Measurements from ENCODE around the gene COPS6.

Gene COPS6

GRCh38 chr7:100102950-100103840 lies 14.4 kb downstream of the COPS6 start:
- DNase-seq (ENCODE audit: low read depth in 2 of 2) = no peak

GRCh38 chr7:100105534-100105933 lies 16.8 kb downstream of the COPS6 start:
- no peak for DNase-seq (ENCODE audit: low read depth in 2 of 2)

- DNase-seq (ENCODE audit: low read depth in 2 of 2) = no peak
Observed at GRCh38 chr7:100106633-100107032, 17.9 kb downstream of the COPS6 start.

- DNase-seq (ENCODE audit: low read depth in 2 of 2) = no peak
Observed at GRCh38 chr7:100107125-100107737, 18.5 kb downstream of the COPS6 start.

- DNase-seq (ENCODE audit: low read depth in 2 of 2) = no peak
Observed at GRCh38 chr7:100107890-100108289, 19.1 kb downstream of the COPS6 start.

- DNase-seq (ENCODE audit: low read depth in 2 of 2) = no peak
Observed at GRCh38 chr7:100109521-100110163, 20.9 kb downstream of the COPS6 start.

GRCh38 chr7:100111156-100111555 lies 22.4 kb downstream of the COPS6 start:
- DNase-seq (ENCODE audit: low read depth in 2 of 2) = no peak

- no peak for DNase-seq (ENCODE audit: low read depth in 2 of 2)
Observed at GRCh38 chr7:100111914-100112313, 23.1 kb downstream of the COPS6 start.

- no peak for DNase-seq (ENCODE audit: low read depth in 2 of 2)
Observed at GRCh38 chr7:100115026-100115425, 26.3 kb downstream of the COPS6 start.

- DNase-seq (ENCODE audit: low read depth in 2 of 2) = no peak
Observed at GRCh38 chr7:100118388-100119071, 29.8 kb downstream of the COPS6 start.

GRCh38 chr7:100119072-100119969 lies 30.6 kb downstream of the COPS6 start, which contains the start of the genes CNPY4 and TAF6:
Gene CNPY4 (plus strand): TSS chr7:100119634. CDS start chr7:100119745, 111 bp downstream.
Gene TAF6 (minus strand): TSS chr7:100119358. CDS start chr7:100114209, 5,149 bp downstream.
- DNase-seq (ENCODE audit: low read depth in 2 of 2) = peak; percentile 88 to 92

GRCh38 chr7:100119970-100120732 lies 31.4 kb downstream of the COPS6 start:
- DNase-seq (ENCODE audit: low read depth in 2 of 2) = peak in 1 of 2 donors; percentile 34

- DNase-seq (ENCODE audit: low read depth in 2 of 2) = no peak
Observed at GRCh38 chr7:100120733-100121036, 31.9 kb downstream of the COPS6 start.

GRCh38 chr7:100122067-100122466 lies 33.3 kb downstream of the COPS6 start:
- no peak for DNase-seq (ENCODE audit: low read depth in 2 of 2)

- DNase-seq (ENCODE audit: low read depth in 2 of 2) = no peak
Observed at GRCh38 chr7:100122568-100122967, 33.8 kb downstream of the COPS6 start.

- no peak for DNase-seq (ENCODE audit: low read depth in 2 of 2)
Observed at GRCh38 chr7:100124301-100125230, 35.8 kb downstream of the COPS6 start.

- no peak for DNase-seq (ENCODE audit: low read depth in 2 of 2)
Observed at GRCh38 chr7:100126239-100126930, 37.6 kb downstream of the COPS6 start.

Data from stimulated activated CD4-positive, alpha-beta T cell treated with anti-CD3 and anti-CD28 coated beads, Interleukin-1b, Interleukin-23, amount 100 ng/mL, for 1 hour (primary cell).